Lower lobe of right lung (tissue), 2 donors: ENCODE results near the gene TMPRSS12. TPM values are rescaled to one million over a fixed set of nuclear protein-coding genes. Genes with fewer than 3 reads are reported as not detected.
"Not testable (repeated sequence)": the region's sequence is repeated elsewhere in the genome, so short reads cannot be mapped to it uniquely, and the experiment has no call there.

Source experiments
- ATAC-seq, 2 donors: fragments of 200-7000 bp; cut with Tn5 transposase; one replicate each; pipeline ENCODE4 v1.9.1; 2020 to 2022; ENCODE audit warnings: mild to moderate bottlenecking in 2 of 2, moderate library complexity in 2 of 2
- DNase-seq: peaks from one replicate; pipeline ENCODE4 v3.0.0-alpha.2; 2020
- H3K27ac ChIP-seq: fragments of 200-600 bp; one replicate; pipeline ENCODE4 v1.8.0; 2022
- H3K27me3 ChIP-seq: fragments of 200-600 bp; one replicate; pipeline ENCODE4 v1.8.0; 2022; ENCODE audit warnings: low read depth
- H3K36me3 ChIP-seq: fragments of 200-600 bp; one replicate; pipeline ENCODE4 v1.8.0; 2022; ENCODE audit warnings: mild to moderate bottlenecking
- H3K4me1 ChIP-seq: fragments of 200-600 bp; one replicate; pipeline ENCODE4 v1.8.0; 2022
- H3K4me3 ChIP-seq: fragments of 200-600 bp; one replicate; pipeline ENCODE4 v1.8.0; 2022; ENCODE audit warnings: mild to moderate bottlenecking
- H3K9me3 ChIP-seq: fragments of 200-600 bp; one replicate; pipeline ENCODE4 v1.8.0; 2022
- CTCF ChIP-seq: fragments of 200-600 bp; IDR thresholded peaks from one replicate; pipeline ENCODE4 v1.8.0; 2022; ENCODE audit warnings: antibody characterized with exemption, mild to moderate bottlenecking
- intact Hi-C: fragments of 100-400 bp; cut with DNase I; formaldehyde crosslinking; loops from one replicate; pipeline ENCODE4 v1.11.0; 2022
- total RNA-seq: library from RNA; stranded (reverse); fragmentation: NEBNext Ultra II Directional; extraction: Animal tissue kit (Norgen Biotek cat#: 25700); gene quantifications from one replicate; pipeline ENCODE4 v1.2.1, GENCODE V29; 2021
- donor health status: DM: no; HTN: yes; CAD: no; lungs with severe emphysema.

Gene TMPRSS12
- total RNA-seq, 1 donor from 2014 or later: not detected

DNA sequence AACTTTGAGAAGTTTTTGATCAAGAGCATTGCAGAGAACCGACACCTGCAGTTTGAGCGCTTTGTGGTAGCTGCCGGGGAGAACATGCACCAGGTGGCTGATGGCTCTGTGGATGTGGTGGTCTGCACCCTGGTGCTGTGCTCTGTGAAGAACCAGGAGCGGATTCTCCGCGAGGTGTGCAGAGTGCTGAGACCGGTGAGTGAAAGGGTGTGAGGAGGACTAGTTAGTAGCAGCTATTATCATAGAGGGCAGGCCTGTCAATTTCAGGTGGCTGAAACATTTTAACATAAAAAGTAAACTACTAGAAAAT, 82.6 kb downstream of the TMPRSS12 start:
- no peaks in the 10 kb centered on the region for H3K27me3 ChIP-seq
- no peak for DNase-seq
- peaks cover 12% of the 10 kb centered on the region for H3K36me3 ChIP-seq
- H3K4me1 ChIP-seq: peaks cover 49% of the 10 kb centered on the region
- H3K9me3 ChIP-seq: no peaks in the 10 kb centered on the region
- ATAC-seq: peak; percentile 27 to 40
- no peak for TF ChIP-seq CTCF
- peak overlapping the region; percentile 84 for H3K4me3 ChIP-seq
- peak overlapping the region; percentile 83 for H3K27ac ChIP-seq
- intact Hi-C loops: no loop called here

- intact Hi-C loops: no loop called here
- peaks cover 55% of the 10 kb centered on the region for H3K4me1 ChIP-seq
- no peak for ATAC-seq
- H3K4me3 ChIP-seq: peak overlapping the region; percentile 84
- no peaks in the 10 kb centered on the region for H3K27me3 ChIP-seq
- H3K36me3 ChIP-seq: peaks cover 18% of the 10 kb centered on the region
- H3K9me3 ChIP-seq: no peaks in the 10 kb centered on the region
- TF ChIP-seq CTCF: no peak
- no peak for DNase-seq
- peak overlapping the region; percentile 83 for H3K27ac ChIP-seq
Measured at GRCh38 chr12:50925920-50926319, 83.2 kb downstream of the TMPRSS12 start.

DNA sequence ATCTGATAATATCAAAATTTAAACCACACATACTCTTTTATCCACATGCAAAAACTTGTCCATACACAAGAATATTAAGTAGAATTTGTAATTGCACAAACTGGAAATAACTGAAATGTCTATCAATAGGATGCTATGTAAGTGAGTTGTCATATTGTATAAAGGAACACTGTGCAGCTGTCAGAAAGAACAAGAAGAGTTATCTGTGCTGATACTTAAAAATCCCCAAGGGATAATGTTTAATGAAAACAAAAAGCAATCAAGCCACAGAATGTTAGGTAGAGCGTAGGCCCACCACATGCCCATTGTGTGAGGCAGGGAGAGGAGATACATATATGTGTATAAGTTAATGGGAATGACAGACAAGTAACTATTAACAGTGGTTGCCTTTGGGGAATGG, 83.7 kb downstream of the TMPRSS12 start:
- no peak for TF ChIP-seq CTCF
- Histone ChIP-seq H3K4me1 (peaks cover 60% of the 10 kb centered on the region), H3K27ac (peak overlapping the region; percentile 83), H3K9me3 (no peaks in the 10 kb centered on the region), H3K36me3 (peaks cover 23% of the 10 kb centered on the region), H3K27me3 (no peaks in the 10 kb centered on the region), H3K4me3 (peak overlapping the region; percentile 84)
- no peak for ATAC-seq
- DNase-seq: no peak
- intact Hi-C loops: no loop called here

- ATAC-seq, intact Hi-C loops, H3K27me3 ChIP-seq, H3K9me3 ChIP-seq, DNase-seq: not testable (repeated sequence)
- peak overlapping the region; percentile 83 for H3K27ac ChIP-seq
- peaks cover 26% of the 10 kb centered on the region for H3K36me3 ChIP-seq
- peaks cover 63% of the 10 kb centered on the region for H3K4me1 ChIP-seq
- peak overlapping the region; percentile 84 for H3K4me3 ChIP-seq
Measured at GRCh38 chr12:50926932-50927331, 84.2 kb downstream of the TMPRSS12 start.

DNA sequence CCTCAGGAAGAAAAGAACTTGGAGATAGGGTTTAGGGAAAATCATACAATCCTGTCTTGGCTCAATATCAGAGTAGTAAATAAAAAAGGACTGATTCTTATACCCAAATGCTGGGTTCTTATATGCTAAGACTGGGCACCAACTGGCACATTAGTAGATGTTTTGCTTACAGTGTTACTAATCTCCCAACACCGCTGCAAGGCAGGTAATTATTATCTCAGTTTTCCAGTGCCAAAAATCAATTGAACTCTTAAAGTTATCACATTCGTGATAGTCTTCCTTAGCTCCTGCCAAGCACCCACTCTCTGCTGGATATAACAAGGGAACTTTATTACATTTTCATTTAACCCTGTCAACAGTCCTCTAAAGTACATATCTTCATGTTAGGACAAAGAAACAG, 84.6 kb downstream of the TMPRSS12 start:
- ATAC-seq: no peak
- no peak for TF ChIP-seq CTCF
- no peaks in the 10 kb centered on the region for H3K27me3 ChIP-seq
- peaks cover 63% of the 10 kb centered on the region for H3K4me1 ChIP-seq
- peak overlapping the region; percentile 84 for H3K4me3 ChIP-seq
- H3K27ac ChIP-seq: peak overlapping the region; percentile 83
- H3K9me3 ChIP-seq: no peaks in the 10 kb centered on the region
- DNase-seq: no peak
- intact Hi-C loops: no loop called here
- H3K36me3 ChIP-seq: peaks cover 31% of the 10 kb centered on the region

DNA sequence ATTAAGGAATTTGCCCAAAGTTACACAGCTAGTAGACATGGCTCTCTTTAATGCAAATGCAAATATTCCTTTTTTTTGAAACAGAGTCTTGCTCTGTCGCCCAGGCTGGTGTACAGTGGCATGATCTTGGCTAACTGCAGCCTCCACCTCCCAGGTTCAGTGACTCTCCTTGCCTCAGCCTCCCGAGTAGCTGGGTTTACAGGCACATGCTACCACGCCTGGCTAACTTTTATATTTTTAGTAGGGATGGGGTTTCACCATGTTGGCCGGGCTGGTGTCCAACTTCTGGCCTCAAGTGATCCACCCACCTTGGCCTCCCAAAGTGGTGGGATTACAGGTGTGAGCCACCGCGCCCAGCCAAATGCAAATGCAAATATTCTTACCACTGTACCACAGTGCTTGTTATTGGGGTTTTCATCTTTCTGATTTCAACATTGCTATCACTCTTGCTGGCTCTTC, 85.1 kb downstream of the TMPRSS12 start:
- no peak for TF ChIP-seq CTCF
- peak overlapping the region; percentile 83 for H3K27ac ChIP-seq
- intact Hi-C loops: no loop called here
- no peaks in the 10 kb centered on the region for H3K27me3 ChIP-seq
- peaks cover 63% of the 10 kb centered on the region for H3K4me1 ChIP-seq
- H3K4me3 ChIP-seq: peak overlapping the region; percentile 84
- peaks cover 33% of the 10 kb centered on the region for H3K36me3 ChIP-seq
- DNase-seq (no peak), ATAC-seq (no peak)
- H3K9me3 ChIP-seq: no peaks in the 10 kb centered on the region
